IMR-90 (cell line): ENCODE results near the gene MAP4K1. TPM values are rescaled to one million over a fixed set of nuclear protein-coding genes. Genes with fewer than 3 reads are reported as not detected.

Experiments used
- ATAC-seq: fragments of 200-7000 bp; cut with Tn5 transposase; 2 replicates; pipeline ENCODE4 v1.9.1; 2020; ENCODE audit warnings: low read depth, mild to moderate bottlenecking, moderate library complexity
- BruUV-seq: library from RNA; stranded (reverse); fragments of 400-500 nt; replicated peaks from 2 replicates; lab custom pipeline; 2021; lab: Mats Ljungman, UMichigan
- CTCF ChIA-PET: fragments of 300-600 bp; formaldehyde crosslinking; extraction: SDS; loops from one replicate; lab custom pipeline; 2021; ENCODE audit warnings: antibody characterized with exemption; lab: Yijun Ruan, JAX
- POLR2A ChIA-PET: fragments of 300-600 bp; sonication (Branson Sonifier 250); formaldehyde crosslinking; loops from one replicate; lab custom pipeline; 2022; ENCODE audit warnings: antibody characterized with exemption; ENCODE audit not compliant: unreplicated experiment; lab: Charles Lee
- DNase-seq: peaks from one replicate; pipeline ENCODE4 v3.0.0; 2013
- H2AFZ ChIP-seq: replicated peaks from 2 replicates; pipeline ENCODE3; 2013; ENCODE audit warnings: low read length, mild to moderate bottlenecking; ENCODE audit not compliant: poor library complexity
- H2AK5ac ChIP-seq: 2 replicates; pipeline ENCODE4 v1.6.1; 2013; ENCODE audit warnings: low read depth, low read length, inconsistent platforms
- H2AK9ac ChIP-seq: replicated peaks from 2 replicates; pipeline ENCODE3; 2013; ENCODE audit warnings: mild to moderate bottlenecking, low read depth, low read length, moderate library complexity; ENCODE audit not compliant: poor library complexity
- H2BK120ac ChIP-seq: 2 replicates; pipeline ENCODE4 v1.6.1; 2013; ENCODE audit warnings: low read depth, low read length, inconsistent platforms
- H2BK15ac ChIP-seq: 3 replicates; pipeline ENCODE4 v1.6.1; 2013; ENCODE audit warnings: low read depth, low read length, inconsistent platforms
- H2BK20ac ChIP-seq: 2 replicates; pipeline ENCODE4 v1.6.1; 2013; ENCODE audit warnings: low read depth, mild to moderate bottlenecking, inconsistent platforms, low read length, moderate library complexity
- H2BK5ac ChIP-seq: 2 replicates; pipeline ENCODE4 v1.6.1; 2013; ENCODE audit warnings: mild to moderate bottlenecking, low read depth, low read length, inconsistent platforms; ENCODE audit not compliant: poor library complexity, severe bottlenecking
- H3K14ac ChIP-seq: replicated peaks from 2 replicates; pipeline ENCODE4 v1.6.1; 2013; ENCODE audit warnings: low read depth, low read length, inconsistent platforms
- H3K18ac ChIP-seq: 2 replicates; pipeline ENCODE4 v1.6.1; 2013; ENCODE audit warnings: low read depth, low read length, control low read depth
- H3K23ac ChIP-seq: 2 replicates; pipeline ENCODE4 v1.6.1; 2013; ENCODE audit warnings: low read depth, low read length, inconsistent platforms
- H3K27ac ChIP-seq: 2 replicates; pipeline ENCODE4 v1.5.1; 2013; ENCODE audit warnings: mild to moderate bottlenecking, control low read depth, low read length; ENCODE audit not compliant: insufficient read depth
- H3K27me3 ChIP-seq: 2 replicates; pipeline ENCODE4 v1.6.1; 2013; ENCODE audit warnings: low read length; ENCODE audit not compliant: control insufficient read depth, insufficient read depth
- H3K36me3 ChIP-seq: 2 replicates; pipeline ENCODE4 v1.6.1; 2013; ENCODE audit warnings: low read length, mixed read lengths; ENCODE audit not compliant: control insufficient read depth, insufficient read depth
- H3K4ac ChIP-seq: 2 replicates; pipeline ENCODE4 v1.6.1; 2013; ENCODE audit warnings: low read depth, low read length, inconsistent platforms
- H3K4me1 ChIP-seq: 2 replicates; pipeline ENCODE4 v1.6.1; 2013; ENCODE audit warnings: low read length, mixed read lengths; ENCODE audit not compliant: control insufficient read depth, insufficient read depth
- H3K4me2 ChIP-seq: 2 replicates; pipeline ENCODE4 v1.6.1; 2013; ENCODE audit warnings: low read depth, mild to moderate bottlenecking, control low read depth, low read length, moderate library complexity
- H3K4me3 ChIP-seq: 2 replicates; pipeline ENCODE4 v1.5.1; 2013; ENCODE audit warnings: low read depth, mild to moderate bottlenecking, control low read depth, low read length, moderate library complexity; ENCODE audit not compliant: insufficient read depth
- H3K56ac ChIP-seq: 2 replicates; pipeline ENCODE4 v1.6.1; 2013; ENCODE audit warnings: low read length, inconsistent platforms; ENCODE audit not compliant: insufficient read depth; ENCODE audit errors: extremely low read depth
- H3K79me1 ChIP-seq, 2 experiments: 2 replicates each; pipeline ENCODE4 v1.6.1; 2013; ENCODE audit warnings: low read length in 2 of 2, inconsistent platforms in 1 of 2, low read depth in 1 of 2
- H3K9ac ChIP-seq: 2 replicates; pipeline ENCODE4 v1.6.1; 2013; ENCODE audit warnings: low read depth, low read length, control low read depth
- H3K9me1 ChIP-seq: 2 replicates; pipeline ENCODE4 v1.6.1; 2013; ENCODE audit warnings: low read length, inconsistent platforms; ENCODE audit not compliant: insufficient read depth
- H3K9me3 ChIP-seq: 2 replicates; pipeline ENCODE4 v1.6.1; 2013; ENCODE audit warnings: low read length; ENCODE audit not compliant: control insufficient read depth, insufficient read depth
- H4K20me1 ChIP-seq: 2 replicates; pipeline ENCODE4 v1.6.1; 2013; ENCODE audit warnings: low read length, inconsistent platforms; ENCODE audit not compliant: insufficient read depth
- H4K5ac ChIP-seq: 2 replicates; pipeline ENCODE4 v1.6.1; 2013; ENCODE audit warnings: mild to moderate bottlenecking, low read depth, low read length, control low read depth
- H4K8ac ChIP-seq, 2 experiments: 2 replicates each; pipeline ENCODE4 v1.6.1; 2013; ENCODE audit warnings: low read depth in 2 of 2, low read length in 2 of 2, control low read depth in 1 of 2, inconsistent platforms in 1 of 2
- H4K91ac ChIP-seq: 2 replicates; pipeline ENCODE4 v1.6.1; 2013; ENCODE audit warnings: low read depth, low read length, inconsistent platforms; ENCODE audit not compliant: insufficient read depth
- BHLHE40 ChIP-seq: fragments of 150-350 bp; IDR thresholded peaks from 2 replicates; pipeline ENCODE4 v1.6.1; 2016; ENCODE audit warnings: mild to moderate bottlenecking, low read depth, low read length
- CEBPB ChIP-seq: IDR thresholded peaks from 2 replicates; pipeline ENCODE4 v1.6.1; 2012; ENCODE audit warnings: low read depth, low read length, improper control_type of control experiment
- CHD1 ChIP-seq: IDR thresholded peaks from 2 replicates; pipeline ENCODE4 v1.6.1; 2012; ENCODE audit warnings: low read depth, low read length, improper control_type of control experiment
- FOS ChIP-seq: fragments of 150-350 bp; IDR thresholded peaks from 2 replicates; pipeline ENCODE4 v1.6.1; 2016; ENCODE audit warnings: low read depth, low read length
- MAZ ChIP-seq: IDR thresholded peaks from 2 replicates; pipeline ENCODE4 v1.6.1; 2012; ENCODE audit warnings: low read depth, mild to moderate bottlenecking, low read length, improper control_type of control experiment, moderate library complexity, borderline replicate concordance
- MXI1 ChIP-seq: IDR thresholded peaks from 2 replicates; pipeline ENCODE4 v1.6.1; 2012; ENCODE audit warnings: low read depth, mild to moderate bottlenecking, low read length, moderate library complexity, borderline replicate concordance
- RAD21 ChIP-seq: IDR thresholded peaks from 2 replicates; pipeline ENCODE4 v1.6.1; 2012; ENCODE audit warnings: low read length, improper control_type of control experiment
- RCOR1 ChIP-seq: IDR thresholded peaks from 2 replicates; pipeline ENCODE4 v1.6.1; 2012; ENCODE audit warnings: mild to moderate bottlenecking, low read length, improper control_type of control experiment; ENCODE audit not compliant: insufficient replicate concordance
- WGBS, 2 experiments: methylation state at CpG; one replicate each; pipeline versions ENCODE4 v1.1.5 to v1.1.7; 2013; ENCODE audit warnings: missing lambda C conversion rate in 2 of 2; ENCODE audit not compliant: insufficient read length in 1 of 2; ENCODE audit errors: extremely low coverage in 2 of 2; 5-methylcytosine and 5-hydroxymethylcytosine counted together
- dilution Hi-C: fragments of 300-500 bp; cut with HindIII; formaldehyde crosslinking; loops from one replicate; pipeline ENCODE4 v1.14.3; 2018; ENCODE audit warnings: low sequenced_read_pairs; ENCODE audit not compliant: unreplicated experiment
- in situ Hi-C: fragments of 300-500 bp; cut with MboI; formaldehyde crosslinking; loops from 3 replicates; pipeline ENCODE4 v1.14.3; 2019; ENCODE audit warnings: low sequenced_read_pairs, inconsistent platforms, mixed read lengths
- intact Hi-C: fragments of 100-400 bp; cut with micrococcal nuclease; formaldehyde crosslinking; loops from 2 replicates; pipeline ENCODE4 v1.10.0; 2022
- polyA plus RNA-seq, 3 experiments: library from polyadenylated mRNA; depleted of rRNA; stranded (reverse); fragments of >200 nt; gene quantifications; 2 replicates each; pipeline ENCODE4 v1.2.3, GENCODE V29; 2012; ENCODE audit warnings: low replicate concordance in 1 of 3
- total RNA-seq: library from RNA; depleted of rRNA; stranded (reverse); fragments of >200 nt; gene quantifications from 2 replicates; pipeline ENCODE4 v1.2.3, GENCODE V29; 2012
- TF ChIP-seq, protein P1 (sequence below): fragments of 150-350 bp; IDR thresholded peaks from 2 replicates; pipeline ENCODE4 v1.6.1; 2017; ENCODE audit warnings: mild to moderate bottlenecking, antibody characterized with exemption, low read length, low read depth

Gene MAP4K1
- total and polyA plus RNA-seq, 2 of the 4 experiments (the other 2 are of a cell fraction), result 0.22 TPM; not detected in 1

GRCh38 chr19:38658462-38659306 lies 40.9 kb upstream of the MAP4K1 start (continued):
- TF ChIP-seq BHLHE40 (peak; percentile 38; the same call in 1 of the 2 replicates), MAZ (no peak; the same call in 1 of the 2 replicates), CHD1 (no peak)

- peaks cover 0 to 54% of the 10 kb centered on the region in 2 experiments; a peak in 2 of 4 replicates for H3K79me1 ChIP-seq
- peak overlapping the region; percentile 86; the same call in 1 of the 3 replicates for H2BK15ac ChIP-seq
- peaks cover 29% of the 10 kb centered on the region for H3K9me1 ChIP-seq
- peak overlapping the region; percentile 83 for H3K9ac ChIP-seq
- peaks cover 17% of the 10 kb centered on the region for H3K36me3 ChIP-seq
- H3K4ac ChIP-seq, result peak overlapping the region; percentile 99
- peak overlapping the region; percentile 99 for H2BK120ac ChIP-seq
- ChIA-PET CTCF (no interaction called here), POLR2A (interaction anchor here (1.9 kb wide), 1 partner anchor 35 kb away, joined by 17 read pairs; no protein-coding TSS in a partner anchor)
- no peak overlapping the region for H2AFZ ChIP-seq
- peak overlapping the region; percentile 98 for H3K27ac ChIP-seq
- H2AK5ac ChIP-seq, result peak overlapping the region; percentile 99
- H4K5ac ChIP-seq, result peak overlapping the region; percentile 81
- H4K20me1 ChIP-seq, result peaks cover 48% of the 10 kb centered on the region
- intact Hi-C loops (loop anchor here (5.0 kb wide), 1 partner anchor 175 kb away; the partner anchor contains the start of gene ECH1), in situ Hi-C loops (no loop called here), dilution Hi-C loops (no loop called here)
- no TSS peak for BruUV-seq
- peak overlapping the region; percentile 100 for H3K23ac ChIP-seq
- H3K4me3 ChIP-seq, result no peak overlapping the region; the same call in 1 of the 2 replicates
- peak overlapping the region; percentile 48 to 96 for H4K8ac ChIP-seq
- peak; percentile 48 for TF ChIP-seq RCOR1
- TF ChIP-seq FOS, result peak; percentile 38; the same call in 1 of the 2 replicates
- TF ChIP-seq, protein P1, sequence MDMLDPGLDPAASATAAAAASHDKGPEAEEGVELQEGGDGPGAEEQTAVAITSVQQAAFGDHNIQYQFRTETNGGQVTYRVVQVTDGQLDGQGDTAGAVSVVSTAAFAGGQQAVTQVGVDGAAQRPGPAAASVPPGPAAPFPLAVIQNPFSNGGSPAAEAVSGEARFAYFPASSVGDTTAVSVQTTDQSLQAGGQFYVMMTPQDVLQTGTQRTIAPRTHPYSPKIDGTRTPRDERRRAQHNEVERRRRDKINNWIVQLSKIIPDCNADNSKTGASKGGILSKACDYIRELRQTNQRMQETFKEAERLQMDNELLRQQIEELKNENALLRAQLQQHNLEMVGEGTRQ, result no peak
- TF ChIP-seq MXI1, result no peak
- TF ChIP-seq RAD21, result 0 out of 2 replicates have a peak, but pooled peaks have one; percentile 2
- peak; percentile 43; the same call in 1 of the 2 replicates for TF ChIP-seq CEBPB
- peak overlapping the region; percentile 98 for H4K91ac ChIP-seq
- no peaks in the 10 kb centered on the region for H3K9me3 ChIP-seq
- H3K27me3 ChIP-seq, result no peaks in the 10 kb centered on the region
- peak overlapping the region; percentile 76 for H3K56ac ChIP-seq
- peak overlapping the region; percentile 96 for H3K18ac ChIP-seq
- peak overlapping the region; percentile 93 for H2BK20ac ChIP-seq
- peak overlapping the region; percentile 71 for H3K4me2 ChIP-seq
- H2AK9ac ChIP-seq, result peak overlapping the region; percentile 75
- peak overlapping the region; percentile 98 for H3K14ac ChIP-seq
- WGBS, 2 experiments, result no CpG with 5 or more reads among the region's 8 CpGs
- DNase-seq (peak; percentile 89), ATAC-seq (peak; percentile 8; the same call in 1 of the 2 replicates)
- peaks cover 45% of the 10 kb centered on the region for H3K4me1 ChIP-seq
- H2BK5ac ChIP-seq, result peak overlapping the region; percentile 99
Observed at GRCh38 chr19:38657633-38658222, 40.0 kb upstream of the MAP4K1 start.
